HG03097 (cell line): ENCODE data around the gene CDON.
"Not testable (repeated sequence)": the region's sequence is repeated elsewhere in the genome, so short reads cannot be mapped to it uniquely, and the experiment has no call there.

Experiments used
- ATAC-seq: cut with Tn5 transposase; IDR thresholded peaks from one replicate; pipeline ENCODE4 v1.9.1; 2021; ENCODE audit not compliant: unreplicated experiment, low FRiP score

CDON gene

DNA sequence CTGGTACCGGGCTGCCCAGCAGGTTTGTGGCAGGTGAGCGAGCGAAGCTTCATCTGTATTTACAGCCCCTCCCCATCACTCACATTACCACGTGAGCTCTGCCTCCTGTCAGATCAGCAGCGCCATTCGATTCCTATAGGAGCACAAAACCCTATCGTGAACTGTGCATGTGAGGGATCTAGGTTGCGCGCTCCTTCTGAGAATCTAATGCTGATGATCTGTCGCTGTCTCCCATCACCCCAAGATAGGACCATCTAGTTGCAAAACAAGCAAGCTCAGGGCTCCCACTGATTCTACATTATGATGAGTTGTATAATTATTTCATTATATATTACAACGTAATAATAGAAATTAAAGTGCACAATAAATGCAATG is 132.6 kb downstream of the CDON start:
- no peak for ATAC-seq

DNA sequence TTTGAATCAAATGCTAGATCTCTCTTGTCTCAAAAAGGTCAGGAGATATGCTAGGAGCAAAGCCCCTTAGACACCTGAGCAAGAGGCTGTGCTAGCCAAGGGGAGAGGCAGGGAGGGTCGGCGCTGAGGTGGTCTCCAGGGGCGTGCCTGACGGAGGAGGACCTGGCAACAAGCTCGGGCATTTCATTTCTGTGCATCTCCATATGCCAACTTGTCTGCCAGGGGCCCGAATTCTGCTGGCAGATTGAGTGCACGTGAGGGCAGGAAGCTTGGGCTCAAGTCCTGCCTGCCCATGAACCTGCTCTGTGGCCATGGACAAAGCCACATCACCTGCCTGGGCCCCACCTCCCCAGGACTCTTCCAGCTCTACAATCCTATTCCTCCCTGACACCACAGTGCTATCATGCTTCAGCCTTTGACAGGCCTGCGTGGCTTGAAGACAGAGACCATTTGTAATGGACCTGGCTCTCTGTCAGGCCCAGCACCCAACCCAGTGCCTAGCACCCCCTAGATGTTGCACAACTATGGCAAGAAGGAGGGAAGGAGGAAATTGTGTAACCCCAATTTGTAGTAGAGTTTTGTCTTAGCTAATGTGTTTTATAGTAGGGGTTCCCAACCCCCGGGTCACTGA is 133.1 kb downstream of the CDON start:
- no peak for ATAC-seq

DNA sequence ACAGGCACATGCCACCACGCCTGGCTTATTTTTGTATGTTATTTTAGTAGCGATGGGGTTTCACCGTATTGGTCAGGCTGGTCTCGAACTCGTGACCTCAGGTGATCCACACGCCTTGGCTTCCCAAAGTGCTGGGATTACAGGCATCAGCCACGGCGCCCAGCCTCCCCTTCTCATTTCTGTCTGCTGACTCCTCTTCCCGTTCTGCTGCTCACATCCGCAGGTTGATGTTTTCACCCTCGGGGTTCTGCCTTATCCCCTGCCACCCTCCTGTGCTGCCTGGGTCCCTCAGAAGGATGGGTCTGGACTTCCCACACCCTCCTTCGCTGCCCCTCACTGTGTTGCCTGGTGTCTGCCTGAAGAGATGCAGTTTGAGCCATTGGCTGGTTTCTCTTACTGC is 136.0 kb downstream of the CDON start:
- ATAC-seq: no peak

DNA sequence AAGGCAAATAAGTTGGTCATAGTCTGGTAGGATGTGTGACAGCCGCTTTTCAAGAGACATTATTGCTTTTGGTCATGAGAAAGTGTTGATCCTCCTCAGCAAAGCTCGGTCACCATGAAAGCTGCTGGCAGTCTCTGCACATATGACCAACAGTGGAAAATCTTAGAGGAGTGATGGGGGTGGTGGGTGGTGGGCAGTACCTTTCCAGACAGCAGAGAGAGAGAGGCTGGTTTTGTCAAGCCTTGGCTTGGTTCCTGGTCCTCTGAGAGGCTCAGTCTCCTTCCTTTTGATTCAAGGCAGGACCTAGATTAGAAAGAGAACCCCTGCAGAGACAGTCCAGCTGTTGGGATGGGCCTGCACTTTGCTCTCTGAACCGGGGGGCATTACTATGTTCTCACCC is 136.9 kb downstream of the CDON start:
- ATAC-seq: no peak

DNA sequence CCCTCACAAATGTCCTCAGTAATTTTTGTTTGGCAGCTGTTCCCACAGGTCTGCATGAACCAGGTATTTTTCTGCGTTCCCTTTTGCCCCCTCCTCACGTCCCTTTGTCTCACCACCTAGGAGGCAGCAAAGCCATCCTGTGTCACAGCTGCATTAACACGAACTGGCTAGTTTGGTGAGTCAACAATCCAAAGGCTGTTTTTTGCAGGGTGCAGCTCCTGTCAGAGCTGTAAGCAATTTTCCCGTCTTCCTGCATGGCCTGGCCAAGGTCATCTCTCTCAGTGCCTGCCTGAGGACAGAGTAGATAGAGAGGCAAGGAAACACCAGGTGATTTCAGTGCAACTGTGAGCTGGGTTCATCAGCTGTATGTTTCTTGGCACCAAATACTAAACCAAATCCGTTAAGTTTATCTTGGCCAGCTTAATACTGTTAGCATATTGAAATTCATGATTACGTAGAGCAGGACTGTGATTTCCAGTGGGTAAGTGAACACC is 137.4 kb downstream of the CDON start:
- ATAC-seq: no peak

DNA sequence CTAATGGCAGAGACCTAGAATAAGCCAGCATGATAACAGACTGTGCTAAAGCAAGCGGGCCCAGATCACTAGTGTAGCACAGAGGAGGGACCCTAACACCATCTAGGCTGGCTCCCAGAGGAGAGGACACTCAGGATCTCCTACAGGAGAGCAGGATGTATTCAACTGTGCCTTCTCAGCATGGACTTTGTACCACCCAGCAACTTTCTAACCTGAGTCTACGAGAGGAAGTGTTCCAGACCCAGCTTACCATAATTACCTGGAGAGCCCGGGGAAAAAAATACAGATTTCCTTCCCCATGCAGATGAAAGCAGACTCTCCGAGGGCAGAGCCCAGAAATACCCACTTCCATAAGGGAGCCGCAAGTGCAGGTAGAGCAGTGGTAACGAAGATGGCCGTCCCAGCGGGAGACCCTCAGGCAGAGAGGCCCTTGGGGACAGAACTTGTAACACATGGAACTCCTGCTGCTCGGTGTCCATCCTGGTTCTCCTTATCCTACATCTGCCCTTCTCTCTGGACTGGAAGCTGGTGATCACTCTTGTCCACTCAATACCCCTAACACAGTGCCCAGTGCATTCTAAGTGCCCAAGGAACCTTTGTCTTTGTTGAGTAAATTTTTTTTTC is 138.2 kb downstream of the CDON start:
- no peak for ATAC-seq

DNA sequence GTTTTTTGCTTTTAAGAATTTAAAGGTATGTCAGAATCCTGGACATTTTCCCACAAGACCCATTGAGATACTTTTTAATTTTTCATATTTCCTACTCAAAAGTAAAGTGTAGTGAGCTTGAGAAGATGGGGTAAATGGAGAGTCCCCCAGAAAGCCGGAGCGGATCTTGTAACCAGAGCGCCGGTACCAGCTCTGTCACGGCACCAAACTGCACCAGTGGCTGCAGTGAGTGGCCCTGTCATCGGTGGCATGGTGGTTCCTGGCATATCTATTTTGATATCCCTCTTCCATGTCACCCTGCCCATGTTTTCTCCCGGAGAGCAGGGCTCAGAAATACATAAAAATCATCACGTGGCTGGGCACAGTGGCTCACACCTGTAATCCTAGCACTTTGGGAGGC is 139.0 kb downstream of the CDON start:
- ATAC-seq: no peak

DNA sequence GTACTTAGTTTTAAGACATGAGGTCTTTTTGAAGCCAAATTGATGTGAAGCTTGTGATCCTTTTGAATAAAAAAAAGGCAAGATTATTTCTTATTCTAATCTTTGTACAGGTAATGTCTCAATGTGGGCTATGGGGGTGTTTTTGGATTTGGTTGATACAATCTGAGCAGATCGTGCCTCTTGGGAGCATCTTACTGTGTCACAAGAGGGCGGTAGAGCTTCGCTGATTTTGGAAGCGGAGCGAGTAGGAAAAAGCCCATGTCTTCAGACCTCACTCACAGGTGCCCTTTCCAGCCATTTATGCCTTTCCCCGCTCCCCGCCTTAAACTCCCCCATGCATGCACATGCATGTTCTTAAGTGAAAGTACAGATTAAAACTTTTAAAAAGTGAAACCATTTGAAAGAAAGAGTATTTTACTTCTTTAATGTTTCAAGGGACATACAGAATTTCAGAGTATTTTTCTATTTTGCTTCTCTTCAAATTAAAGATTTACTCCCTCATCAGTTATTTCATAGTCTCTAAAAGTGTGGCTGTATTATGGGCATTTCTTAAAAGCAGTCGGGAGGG is 139.6 kb downstream of the CDON start:
- ATAC-seq: no peak

DNA sequence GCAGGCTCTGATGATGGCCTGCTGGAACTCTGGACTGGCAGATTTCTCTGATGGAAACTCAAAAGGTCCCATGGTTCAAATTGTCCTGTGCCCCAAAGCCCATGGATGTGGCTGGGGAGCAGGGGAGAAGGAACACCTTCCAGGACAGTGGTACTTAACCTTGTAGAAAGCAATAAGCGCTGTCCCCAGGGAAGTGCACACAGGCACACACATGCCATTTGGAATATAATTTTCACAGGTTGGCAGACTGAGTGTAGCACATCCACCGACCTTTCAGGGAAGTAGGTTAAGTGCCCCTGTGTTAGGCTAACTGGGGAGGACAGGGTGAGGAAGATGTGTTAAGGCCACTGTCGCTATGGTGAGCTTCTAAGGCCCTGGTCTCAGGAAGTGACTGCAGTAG is 140.5 kb downstream of the CDON start:
- ATAC-seq: no peak

DNA sequence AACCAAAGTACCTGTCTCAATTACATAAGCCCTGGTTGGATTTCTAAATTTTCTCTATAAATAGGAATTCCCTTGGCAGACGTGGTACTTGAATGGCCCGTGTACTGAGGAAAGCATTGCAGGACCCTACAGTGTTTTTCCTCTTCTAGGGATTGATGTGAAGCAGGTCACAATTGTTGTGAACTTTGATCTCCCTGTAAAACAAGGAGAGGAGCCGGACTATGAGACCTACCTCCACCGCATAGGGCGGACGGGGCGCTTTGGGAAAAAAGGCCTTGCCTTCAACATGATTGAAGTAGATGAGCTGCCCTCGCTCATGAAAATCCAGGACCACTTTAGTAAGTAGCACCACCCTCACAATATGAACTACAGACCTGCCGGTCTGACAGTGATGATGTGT is 141.6 kb downstream of the CDON start:
- ATAC-seq: no peak

DNA sequence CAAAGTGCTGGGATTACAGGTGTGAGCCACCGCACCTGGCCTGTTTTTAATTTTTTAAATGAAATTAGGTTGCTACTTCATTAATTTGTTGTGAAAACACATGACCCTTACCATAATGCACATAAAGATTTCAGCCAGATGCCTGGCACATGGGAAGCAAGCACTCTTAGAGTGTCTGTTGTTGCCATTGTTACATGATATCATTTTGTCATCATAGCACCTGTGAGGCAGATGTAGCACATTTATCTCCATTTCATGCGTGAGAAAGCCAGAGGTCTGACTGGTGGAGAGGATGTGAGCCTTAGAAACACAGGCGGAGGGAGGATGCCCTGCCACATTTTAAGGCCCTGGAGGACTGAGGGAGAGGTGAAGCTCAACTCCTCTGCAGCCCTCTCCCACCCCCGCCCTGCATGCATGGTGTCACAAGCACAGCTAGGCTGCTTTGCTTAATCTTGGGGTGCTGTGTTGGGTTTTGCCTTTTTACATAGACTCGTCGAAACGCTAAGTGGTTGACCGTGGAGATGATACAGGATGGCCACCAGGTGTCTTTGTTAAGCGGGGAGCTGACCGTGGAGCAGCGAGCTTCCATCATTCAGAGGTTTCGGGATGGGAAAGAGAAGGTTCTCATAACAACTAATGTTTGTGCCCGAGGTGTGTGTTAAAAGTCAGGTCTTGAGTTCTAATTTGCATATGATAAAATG is 144.4 kb downstream of the CDON start:
- no peak for ATAC-seq

DNA sequence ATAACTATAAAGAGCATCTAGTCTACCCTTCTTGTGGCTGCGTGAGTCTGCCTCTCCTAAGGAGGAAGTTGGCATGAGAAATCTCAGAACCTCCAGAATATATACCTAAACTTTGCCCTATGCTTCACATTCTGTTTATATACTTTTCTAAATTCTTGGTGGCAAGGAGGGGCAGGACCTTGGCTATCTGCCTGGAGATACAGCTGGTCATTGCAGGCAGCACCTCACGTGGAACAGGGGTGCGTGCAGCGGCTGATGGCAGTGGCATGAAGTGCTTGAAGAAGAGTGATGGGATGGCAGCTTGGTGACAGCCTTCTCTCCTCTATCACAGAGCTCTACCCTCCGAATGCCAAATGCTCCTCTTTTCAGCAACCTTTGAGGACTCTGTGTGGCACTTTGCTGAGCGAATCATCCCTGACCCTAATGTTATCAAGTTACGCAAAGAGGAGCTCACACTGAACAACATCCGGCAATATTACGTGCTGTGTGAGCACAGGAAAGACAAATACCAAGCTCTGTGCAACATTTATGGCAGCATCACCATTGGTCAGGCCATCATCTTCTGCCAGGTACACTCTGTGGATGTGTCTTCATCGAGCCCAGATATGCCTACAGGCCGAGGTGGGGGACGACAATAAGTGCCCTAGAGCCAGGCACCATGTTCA is 145.9 kb downstream of the CDON start:
- no peak for ATAC-seq

DNA sequence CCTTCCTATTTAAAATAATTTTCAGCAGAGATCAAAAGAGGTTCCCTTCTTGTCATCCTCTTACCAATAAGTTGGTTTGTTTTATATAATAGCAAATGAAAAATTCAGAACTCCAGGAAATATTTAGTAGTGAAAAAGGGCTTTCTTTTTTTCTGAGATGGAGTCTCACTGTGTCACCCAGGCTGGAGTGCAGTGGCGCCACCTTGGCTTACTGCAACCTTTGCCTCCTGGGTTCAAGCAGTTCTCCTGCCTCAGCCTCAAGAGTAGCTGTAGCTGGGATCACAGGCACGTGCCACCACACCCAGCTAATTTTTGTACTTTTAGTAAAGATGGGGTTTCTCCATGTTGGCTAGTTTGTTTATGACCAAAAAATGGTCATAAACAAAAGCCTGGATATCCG is 148.1 kb downstream of the CDON start:
- ATAC-seq: not testable (repeated sequence)

DNA sequence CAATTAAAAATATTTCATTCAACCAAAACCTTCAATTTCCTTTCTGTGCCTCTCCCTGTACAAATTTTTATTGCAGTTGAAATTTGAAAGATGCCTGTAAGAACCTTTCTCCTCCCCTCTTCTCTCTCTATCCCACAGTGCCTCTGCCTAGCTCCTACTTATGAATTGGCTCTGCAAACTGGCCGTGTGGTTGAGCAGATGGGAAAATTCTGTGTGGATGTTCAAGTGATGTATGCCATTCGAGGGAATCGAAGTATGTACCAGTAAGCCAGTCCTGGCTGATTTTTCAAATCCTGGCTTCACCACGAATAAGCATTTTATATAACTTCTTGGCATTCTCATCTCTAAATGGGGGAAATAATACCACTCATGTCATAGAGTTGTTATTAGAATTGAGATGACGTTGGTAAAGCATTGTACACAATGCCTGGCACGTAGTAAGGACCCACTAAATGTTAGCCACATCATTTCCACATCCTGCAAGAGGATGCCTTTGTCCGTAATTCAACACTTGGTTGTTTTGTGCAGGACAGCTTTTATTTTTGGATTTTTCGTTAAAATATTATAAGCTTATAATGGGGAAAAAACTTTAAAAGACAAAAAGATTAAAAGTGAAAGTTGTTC is 152.3 kb downstream of the CDON start:
- no peak for ATAC-seq
